MCF 10A (cell line): ENCODE data around the gene SMC1B. TPM values are rescaled to one million over a fixed set of nuclear protein-coding genes. Genes with fewer than 3 reads are reported as not detected.
"Not testable (repeated sequence)": the region's sequence is repeated elsewhere in the genome, so short reads cannot be mapped to it uniquely, and the experiment has no call there.

Experiments used
- BruUV-seq: library from RNA; stranded (reverse); fragments of 400-500 nt; replicated peaks from 2 replicates; lab custom pipeline; 2021; lab: Mats Ljungman, UMichigan
- CTCF ChIA-PET: fragments of 300-600 bp; sonication (Branson Sonifier 250); formaldehyde crosslinking; extraction: SDS; loops from one replicate; lab custom pipeline; 2021; ENCODE audit warnings: antibody characterized with exemption, inconsistent platforms; lab: Yijun Ruan, JAX
- POLR2A ChIA-PET: fragments of 300-600, 350-650 bp; sonication (Branson Sonifier 250); formaldehyde crosslinking; extraction: SDS; loops from one replicate; lab custom pipeline; 2020; ENCODE audit warnings: antibody characterized with exemption, inconsistent platforms; lab: Yijun Ruan, JAX
- DNase-seq: peaks from one replicate; pipeline ENCODE4 v3.0.0-alpha.2; 2018; ENCODE audit not compliant: unreplicated experiment
- H3K27ac Mint-ChIP-seq: one replicate; pipeline ENCODE4 v1.8.0; 2022; ENCODE audit warnings: mild to moderate bottlenecking, low read depth, mixed read lengths; ENCODE audit not compliant: unreplicated experiment
- H3K27me3 Mint-ChIP-seq: one replicate; pipeline ENCODE4 v1.8.0; 2022; ENCODE audit warnings: mixed read lengths; ENCODE audit not compliant: insufficient read depth, unreplicated experiment
- H3K36me3 Mint-ChIP-seq: one replicate; pipeline ENCODE4 v1.8.0; 2022; ENCODE audit warnings: mild to moderate bottlenecking, moderate library complexity, mixed read lengths; ENCODE audit not compliant: insufficient read depth, unreplicated experiment
- H3K4me1 Mint-ChIP-seq: one replicate; pipeline ENCODE4 v1.8.0; 2022; ENCODE audit warnings: mixed read lengths; ENCODE audit not compliant: insufficient read depth, unreplicated experiment
- H3K4me3 Mint-ChIP-seq: one replicate; pipeline ENCODE4 v1.8.0; 2022; ENCODE audit warnings: mild to moderate bottlenecking, moderate library complexity, mixed read lengths; ENCODE audit not compliant: unreplicated experiment
- H3K9me3 Mint-ChIP-seq: one replicate; pipeline ENCODE4 v1.8.0; 2022; ENCODE audit warnings: mixed read lengths; ENCODE audit not compliant: unreplicated experiment
- CTCF ChIP-seq: fragments of 200-600 bp; IDR thresholded peaks from one replicate; pipeline ENCODE4 v1.8.0; 2022; ENCODE audit warnings: antibody characterized with exemption, mild to moderate bottlenecking; ENCODE audit not compliant: unreplicated experiment
- intact Hi-C: fragments of 100-400 bp; cut with micrococcal nuclease; formaldehyde crosslinking; loops from 2 replicates; pipeline ENCODE4 v1.14.1; 2022
- total RNA-seq: library from RNA; stranded (reverse); gene quantifications from 2 replicates; pipeline ENCODE4 v1.2.3, GENCODE V29; 2022

The SMC1B gene
- total RNA-seq, 1 experiment from 2014 or later, result not detected

- TF ChIP-seq CTCF, result no peak
- Mint-ChIP-seq H3K36me3 (no peaks in the 10 kb centered on the region), H3K9me3 (no peaks in the 10 kb centered on the region), H3K4me1 (peaks cover 5% of the 10 kb centered on the region), H3K4me3 (no peak overlapping the region), H3K27ac (no peak overlapping the region), H3K27me3 (no peaks in the 10 kb centered on the region)
- ChIA-PET CTCF (interaction anchor here (1.1 kb wide), 1 partner anchor 9 kb away, joined by 4 read pairs; no protein-coding TSS in a partner anchor), POLR2A (interaction anchor here (0.8 kb wide), 1 partner anchor 9 kb away, joined by 4 read pairs; no protein-coding TSS in a partner anchor)
- no TSS peak for BruUV-seq
- intact Hi-C loops, result no loop called here
- DNase-seq, result no peak
Measured at GRCh38 chr22:45298934-45299505, 114.4 kb downstream of the SMC1B start.

DNA sequence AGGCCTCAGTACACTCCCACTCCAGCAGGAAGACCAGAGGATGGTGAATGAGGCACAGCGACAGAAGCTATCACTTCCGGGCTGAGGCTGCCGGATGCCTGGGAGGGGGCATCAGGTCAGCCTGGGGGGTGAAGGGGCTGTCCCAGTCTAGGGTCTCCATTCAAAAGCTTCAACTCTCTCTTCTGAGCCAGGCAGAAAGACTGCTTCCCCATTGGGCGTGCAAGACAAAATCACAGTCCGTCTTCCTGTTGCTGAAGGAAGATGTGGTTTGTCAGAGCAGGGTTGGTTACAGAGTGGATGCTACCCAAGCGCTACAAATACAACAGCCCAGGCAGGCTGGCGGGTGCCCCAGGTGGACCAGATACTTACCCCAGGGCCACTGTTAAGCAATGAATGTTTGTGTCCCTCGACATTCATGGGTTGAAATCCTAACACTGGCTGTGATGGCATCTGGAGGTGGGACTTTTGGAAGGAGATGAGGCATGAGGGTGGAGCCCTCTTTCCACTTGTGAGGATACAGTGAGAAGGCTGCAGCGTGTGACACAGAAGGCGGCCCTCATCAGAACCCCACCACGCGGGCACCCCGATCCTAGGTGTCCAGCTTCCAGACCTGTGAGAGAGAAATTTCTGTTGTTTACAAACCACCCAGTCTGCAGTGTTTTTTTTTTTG lies 116.6 kb downstream of the SMC1B start:
- Mint-ChIP-seq H3K36me3 (no peaks in the 10 kb centered on the region), H3K4me3 (no peak overlapping the region), H3K27ac (no peak overlapping the region), H3K4me1 (peaks cover 1% of the 10 kb centered on the region), H3K9me3 (no peaks in the 10 kb centered on the region), H3K27me3 (no peaks in the 10 kb centered on the region)
- intact Hi-C loops, result no loop called here
- no peak for DNase-seq
- ChIA-PET POLR2A (no interaction called here), CTCF (no interaction called here)
- no peak for TF ChIP-seq CTCF
- BruUV-seq, result no TSS peak

- intact Hi-C loops, result no loop called here
- Mint-ChIP-seq H3K4me1 (no peaks in the 10 kb centered on the region), H3K9me3 (no peaks in the 10 kb centered on the region), H3K36me3 (no peaks in the 10 kb centered on the region), H3K27ac (no peak overlapping the region), H3K27me3 (no peaks in the 10 kb centered on the region), H3K4me3 (no peak overlapping the region)
- no TSS peak for BruUV-seq
- no peak for TF ChIP-seq CTCF
- no peak for DNase-seq
- CTCF ChIA-PET, result no interaction called here
- POLR2A ChIA-PET, result interaction anchor here (0.7 kb wide), 1 partner anchor 165 kb away, joined by 3 read pairs; no protein-coding TSS in a partner anchor
Measured at GRCh38 chr22:45295492-45295891, 117.9 kb downstream of the SMC1B start.

GRCh38 chr22:45295004-45295403 lies 118.4 kb downstream of the SMC1B start:
- ChIA-PET CTCF (interaction anchor here (0.8 kb wide), 1 partner anchor 259 kb away, joined by 3 read pairs; no protein-coding TSS in a partner anchor), POLR2A (interaction anchor here (0.7 kb wide), 1 partner anchor 165 kb away, joined by 3 read pairs; no protein-coding TSS in a partner anchor)
- H3K9me3 Mint-ChIP-seq, H3K27ac Mint-ChIP-seq, H3K27me3 Mint-ChIP-seq, H3K4me1 Mint-ChIP-seq, BruUV-seq, H3K36me3 Mint-ChIP-seq, intact Hi-C loops, DNase-seq, H3K4me3 Mint-ChIP-seq: not testable (repeated sequence)

Other genes starting within 250 kb of the SMC1B start
- 70.3 and 72.5 TPM in 2 replicates for gene NUP50, start 249.7 kb downstream of the SMC1B start, total RNA-seq
- gene KIAA0930, start 172.7 kb downstream of the SMC1B start, total RNA-seq, result 61.9 and 63.4 TPM in 2 replicates
- gene UPK3A, start 128.7 kb downstream of the SMC1B start, total RNA-seq, result not detected in 2 replicates
- 16.0 and 16.7 TPM in 2 replicates for gene FAM118A, start 103.7 kb downstream of the SMC1B start, total RNA-seq
- gene RIBC2, start 94 bp upstream of the SMC1B start, total RNA-seq, result 0.26 TPM in 1 of 2 replicates, not detected in the other
- 69.0 and 110 TPM in 2 replicates for gene FBLN1, start 89.3 kb upstream of the SMC1B start, total RNA-seq